ENCODE results near the gene ROR1.

Gene ROR1

DNA sequence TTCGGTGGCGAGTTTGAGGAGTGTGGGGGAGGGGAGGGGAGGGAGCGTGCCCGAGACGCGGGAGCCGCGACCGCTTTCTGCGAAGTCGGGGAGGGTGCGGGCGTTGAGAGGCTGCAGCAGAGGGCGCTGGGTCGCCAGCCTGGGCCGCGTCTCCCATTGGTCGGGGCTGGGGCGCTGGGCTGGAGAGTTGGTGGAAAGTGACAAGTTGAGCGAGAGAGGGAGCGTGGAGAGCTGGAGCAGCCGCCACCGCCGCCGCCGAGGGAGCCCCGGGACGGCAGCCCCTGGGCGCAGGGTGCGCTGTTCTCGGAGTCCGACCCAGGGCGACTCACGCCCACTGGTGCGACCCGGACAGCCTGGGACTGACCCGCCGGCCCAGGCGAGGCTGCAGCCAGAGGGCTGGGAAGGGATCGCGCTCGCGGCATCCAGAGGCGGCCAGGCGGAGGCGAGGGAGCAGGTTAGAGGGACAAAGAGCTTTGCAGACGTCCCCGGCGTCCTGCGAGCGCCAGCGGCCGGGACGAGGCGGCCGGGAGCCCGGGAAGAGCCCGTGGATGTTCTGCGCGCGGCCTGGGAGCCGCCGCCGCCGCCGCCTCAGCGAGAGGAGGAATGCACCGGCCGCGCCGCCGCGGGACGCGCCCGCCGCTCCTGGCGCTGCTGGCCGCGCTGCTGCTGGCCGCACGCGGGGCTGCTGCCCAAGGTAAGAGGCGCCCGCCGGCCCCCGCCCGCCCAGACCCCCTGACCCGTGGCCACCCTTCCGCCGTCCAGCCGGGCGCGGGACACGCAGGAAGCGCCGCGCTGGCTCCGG is at the start of gene ROR1:
ROR1 (plus strand) TSS at position 203 of the 802 bp plus-strand sequence.
- Histone ChIP-seq H3K4me3 (ENCODE audit: low read length in 2 of 2) (peak within 1 kb of the TSS; percentile 87 to 89), H3K36me3 (ENCODE audit: control insufficient read depth in 2 of 2, insufficient read depth in 2 of 2, low read length in 2 of 2) (no peaks in the 10 kb centered on the region), H3K27ac (ENCODE audit: low read length) (peak within 1 kb of the TSS; percentile 86), H3K9me3 (ENCODE audit: control insufficient read depth in 2 of 2, low read length in 2 of 2) (no peaks in the 10 kb centered on the region), H3K27me3 (ENCODE audit: control insufficient read depth in 1 of 2, insufficient read depth in 2 of 2, low read length in 2 of 2) (no peaks in the 10 kb centered on the region), H3K4me1 (ENCODE audit: control insufficient read depth, insufficient read depth, low read length) (peaks cover 12% of the 10 kb centered on the region), H3K9ac (ENCODE audit: low read length in 2 of 2) (peak within 1 kb of the TSS; percentile 68 to 84)

GRCh38 chr1:63724375-63724899 is 49.4 kb upstream of the ROR1 start:
- Histone ChIP-seq H3K4me3 (ENCODE audit: low read length in 2 of 2) (no peak overlapping the region), H3K9ac (ENCODE audit: low read length in 2 of 2) (no peak overlapping the region), H3K36me3 (ENCODE audit: control insufficient read depth in 2 of 2, insufficient read depth in 2 of 2, low read length in 2 of 2) (no peaks in the 10 kb centered on the region), H3K27ac (ENCODE audit: low read length) (no peak overlapping the region), H3K4me1 (ENCODE audit: control insufficient read depth, insufficient read depth, low read length) (no peaks in the 10 kb centered on the region), H3K27me3 (ENCODE audit: control insufficient read depth in 1 of 2, insufficient read depth in 2 of 2, low read length in 2 of 2) (no peaks in the 10 kb centered on the region), H3K9me3 (ENCODE audit: control insufficient read depth in 2 of 2, low read length in 2 of 2) (no peaks in the 10 kb centered on the region)

DNA sequence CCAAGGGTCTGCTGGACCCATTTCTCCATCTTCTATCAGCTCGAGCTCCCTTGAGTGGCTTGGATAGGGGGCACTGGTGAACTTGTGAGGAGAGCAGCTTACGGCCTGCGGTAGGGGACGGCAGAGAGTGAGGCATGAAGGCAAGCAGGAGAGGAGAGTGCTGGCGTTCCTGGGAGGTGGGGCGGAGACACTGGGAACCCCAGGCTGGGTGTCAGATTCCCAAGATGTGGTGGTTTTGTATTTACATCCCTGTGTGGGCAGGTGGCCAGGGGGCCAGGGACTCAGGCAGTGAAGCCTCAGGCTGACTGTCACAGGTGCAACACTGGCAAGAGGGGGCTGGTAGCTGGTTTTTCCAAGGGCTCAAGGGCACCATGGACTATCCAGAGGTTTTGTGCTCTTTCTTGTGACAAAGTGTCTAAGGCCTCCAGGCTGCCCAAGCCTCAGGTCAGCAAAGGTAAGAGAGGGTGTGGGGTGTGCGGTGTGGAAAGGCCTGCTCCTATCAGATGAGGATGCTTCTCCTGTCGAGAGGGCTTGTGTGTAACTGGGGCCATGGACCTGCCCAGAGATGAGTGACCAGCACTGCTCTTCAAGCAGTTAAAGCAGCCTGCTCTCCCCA is 45.1 kb upstream of the ROR1 start:
- no peak overlapping the region for H3K9ac ChIP-seq (ENCODE audit: low read length in 2 of 2)
- no peaks in the 10 kb centered on the region for H3K9me3 ChIP-seq (ENCODE audit: control insufficient read depth in 2 of 2, low read length in 2 of 2)
- no peaks in the 10 kb centered on the region for H3K36me3 ChIP-seq (ENCODE audit: control insufficient read depth in 2 of 2, insufficient read depth in 2 of 2, low read length in 2 of 2)
- H3K27ac ChIP-seq (ENCODE audit: low read length): no peak overlapping the region
- no peak overlapping the region for H3K4me3 ChIP-seq (ENCODE audit: low read length in 2 of 2)
- peaks cover 10% of the 10 kb centered on the region for H3K4me1 ChIP-seq (ENCODE audit: control insufficient read depth, insufficient read depth, low read length)
- no peaks in the 10 kb centered on the region for H3K27me3 ChIP-seq (ENCODE audit: control insufficient read depth in 1 of 2, insufficient read depth in 2 of 2, low read length in 2 of 2)

DNA sequence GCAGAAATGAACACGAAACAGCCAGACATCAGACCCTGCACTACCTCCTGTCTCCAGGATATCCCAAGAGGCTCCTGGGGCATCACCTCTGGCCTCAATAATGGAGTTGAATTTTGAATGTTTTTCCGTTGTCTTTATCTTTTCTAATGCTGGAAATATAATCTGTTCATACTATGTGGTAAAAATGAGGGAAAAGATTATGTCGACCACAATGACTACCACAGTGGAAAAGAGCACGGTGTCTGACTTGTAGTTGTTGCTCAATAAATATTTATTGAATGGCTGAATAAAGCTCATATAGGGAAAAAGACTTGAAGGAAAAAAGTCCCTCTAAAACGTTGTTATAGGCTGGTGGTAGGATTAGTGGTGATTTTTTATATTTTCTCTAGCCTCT is 44.6 kb upstream of the ROR1 start:
- H3K4me1 ChIP-seq (ENCODE audit: control insufficient read depth, insufficient read depth, low read length): peaks cover 10% of the 10 kb centered on the region
- H3K27ac ChIP-seq (ENCODE audit: low read length): no peak overlapping the region
- H3K9ac ChIP-seq (ENCODE audit: low read length in 2 of 2): no peak overlapping the region
- H3K36me3 ChIP-seq (ENCODE audit: control insufficient read depth in 2 of 2, insufficient read depth in 2 of 2, low read length in 2 of 2): no peaks in the 10 kb centered on the region
- H3K9me3 ChIP-seq (ENCODE audit: control insufficient read depth in 2 of 2, low read length in 2 of 2): no peaks in the 10 kb centered on the region
- H3K4me3 ChIP-seq (ENCODE audit: low read length in 2 of 2): no peak overlapping the region
- no peaks in the 10 kb centered on the region for H3K27me3 ChIP-seq (ENCODE audit: control insufficient read depth in 1 of 2, insufficient read depth in 2 of 2, low read length in 2 of 2)

DNA sequence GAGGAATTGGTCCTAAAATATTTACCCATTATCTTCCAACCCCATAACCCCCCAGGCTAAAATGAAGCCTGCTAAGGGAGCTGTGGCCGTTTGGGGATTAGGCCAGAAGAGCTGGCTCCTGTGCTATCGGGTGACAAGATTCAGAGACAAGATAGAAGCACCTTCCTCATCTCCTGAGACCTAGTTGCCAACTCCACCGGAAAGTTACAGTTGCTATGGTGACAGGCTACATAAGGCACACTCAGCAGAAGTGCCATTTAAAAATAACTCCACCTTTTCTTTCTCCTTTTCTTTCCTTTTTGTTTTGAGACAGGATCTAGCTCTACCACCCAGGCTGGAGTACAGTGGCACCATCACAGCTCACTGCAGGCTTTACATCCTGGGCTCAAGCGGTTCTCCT is 43.6 kb upstream of the ROR1 start:
- H3K9ac ChIP-seq (ENCODE audit: low read length in 2 of 2): no peak overlapping the region
- H3K4me3 ChIP-seq (ENCODE audit: low read length in 2 of 2): no peak overlapping the region
- no peaks in the 10 kb centered on the region for H3K9me3 ChIP-seq (ENCODE audit: control insufficient read depth in 2 of 2, low read length in 2 of 2)
- H3K36me3 ChIP-seq (ENCODE audit: control insufficient read depth in 2 of 2, insufficient read depth in 2 of 2, low read length in 2 of 2): no peaks in the 10 kb centered on the region
- peaks cover 10% of the 10 kb centered on the region for H3K4me1 ChIP-seq (ENCODE audit: control insufficient read depth, insufficient read depth, low read length)
- H3K27me3 ChIP-seq (ENCODE audit: control insufficient read depth in 1 of 2, insufficient read depth in 2 of 2, low read length in 2 of 2): no peaks in the 10 kb centered on the region
- no peak overlapping the region for H3K27ac ChIP-seq (ENCODE audit: low read length)

GRCh38 chr1:63731117-63732043 is 42.4 kb upstream of the ROR1 start:
- no peak overlapping the region for H3K27ac ChIP-seq (ENCODE audit: low read length)
- no peaks in the 10 kb centered on the region for H3K9me3 ChIP-seq (ENCODE audit: control insufficient read depth in 2 of 2, low read length in 2 of 2)

GRCh38 chr1:63732666-63733065 is 41.2 kb upstream of the ROR1 start:
- H3K9ac ChIP-seq (ENCODE audit: low read length in 2 of 2): no peak overlapping the region
- no peaks in the 10 kb centered on the region for H3K36me3 ChIP-seq (ENCODE audit: control insufficient read depth in 2 of 2, insufficient read depth in 2 of 2, low read length in 2 of 2)
- no peaks in the 10 kb centered on the region for H3K9me3 ChIP-seq (ENCODE audit: control insufficient read depth in 2 of 2, low read length in 2 of 2)
- H3K4me3 ChIP-seq (ENCODE audit: low read length in 2 of 2): no peak overlapping the region
- no peak overlapping the region for H3K27ac ChIP-seq (ENCODE audit: low read length)
- peaks cover 10% of the 10 kb centered on the region for H3K4me1 ChIP-seq (ENCODE audit: control insufficient read depth, insufficient read depth, low read length)
- H3K27me3 ChIP-seq (ENCODE audit: control insufficient read depth in 1 of 2, insufficient read depth in 2 of 2, low read length in 2 of 2): no peaks in the 10 kb centered on the region

More at GRCh38 chr1:63731117-63732043, 42.4 kb upstream of the ROR1 start:
- Histone ChIP-seq H3K9ac (ENCODE audit: low read length in 2 of 2) (no peak overlapping the region), H3K36me3 (ENCODE audit: control insufficient read depth in 2 of 2, insufficient read depth in 2 of 2, low read length in 2 of 2) (no peaks in the 10 kb centered on the region), H3K4me3 (ENCODE audit: low read length in 2 of 2) (peak overlapping the region; percentile 16 to 40), H3K27me3 (ENCODE audit: control insufficient read depth in 1 of 2, insufficient read depth in 2 of 2, low read length in 2 of 2) (no peaks in the 10 kb centered on the region), H3K4me1 (ENCODE audit: control insufficient read depth, insufficient read depth, low read length) (peaks cover 10% of the 10 kb centered on the region)

DNA sequence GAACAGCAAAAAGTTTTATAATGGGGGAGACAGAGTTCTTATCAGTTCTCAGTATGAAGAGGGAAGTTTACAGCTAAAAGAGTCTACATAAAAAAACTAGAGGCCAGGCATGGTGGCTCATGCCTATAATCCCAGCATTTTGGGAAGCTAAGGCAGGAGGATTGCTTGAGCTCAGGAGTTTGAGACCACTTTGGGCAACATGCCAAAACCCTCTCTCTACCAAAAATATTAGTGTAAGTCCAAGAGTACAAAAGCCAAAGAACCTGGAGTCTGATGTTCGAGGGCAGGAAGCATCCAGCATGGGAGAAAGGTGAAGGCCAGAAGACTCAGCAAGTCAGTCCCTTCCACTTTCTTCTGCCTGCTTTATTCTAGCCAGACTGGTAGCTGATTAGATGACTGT is 35.0 kb upstream of the ROR1 start:
- Histone ChIP-seq H3K36me3 (ENCODE audit: control insufficient read depth in 2 of 2, insufficient read depth in 2 of 2, low read length in 2 of 2) (no peaks in the 10 kb centered on the region), H3K27ac (ENCODE audit: low read length) (no peak overlapping the region), H3K4me3 (ENCODE audit: low read length in 2 of 2) (no peak overlapping the region), H3K9me3 (ENCODE audit: control insufficient read depth in 2 of 2, low read length in 2 of 2) (no peaks in the 10 kb centered on the region), H3K4me1 (ENCODE audit: control insufficient read depth, insufficient read depth, low read length) (no peaks in the 10 kb centered on the region), H3K9ac (ENCODE audit: low read length in 2 of 2) (no peak overlapping the region), H3K27me3 (ENCODE audit: control insufficient read depth in 1 of 2, insufficient read depth in 2 of 2, low read length in 2 of 2) (no peaks in the 10 kb centered on the region)

- Histone ChIP-seq H3K9me3 (ENCODE audit: control insufficient read depth in 2 of 2, low read length in 2 of 2) (no peaks in the 10 kb centered on the region), H3K36me3 (ENCODE audit: control insufficient read depth in 2 of 2, insufficient read depth in 2 of 2, low read length in 2 of 2) (no peaks in the 10 kb centered on the region), H3K4me3 (ENCODE audit: low read length in 2 of 2) (no peak overlapping the region), H3K9ac (ENCODE audit: low read length in 2 of 2) (no peak overlapping the region), H3K4me1 (ENCODE audit: control insufficient read depth, insufficient read depth, low read length) (no peaks in the 10 kb centered on the region), H3K27me3 (ENCODE audit: control insufficient read depth in 1 of 2, insufficient read depth in 2 of 2, low read length in 2 of 2) (no peaks in the 10 kb centered on the region), H3K27ac (ENCODE audit: low read length) (no peak overlapping the region)
Measured at GRCh38 chr1:63739452-63739851, 34.4 kb upstream of the ROR1 start.

DNA sequence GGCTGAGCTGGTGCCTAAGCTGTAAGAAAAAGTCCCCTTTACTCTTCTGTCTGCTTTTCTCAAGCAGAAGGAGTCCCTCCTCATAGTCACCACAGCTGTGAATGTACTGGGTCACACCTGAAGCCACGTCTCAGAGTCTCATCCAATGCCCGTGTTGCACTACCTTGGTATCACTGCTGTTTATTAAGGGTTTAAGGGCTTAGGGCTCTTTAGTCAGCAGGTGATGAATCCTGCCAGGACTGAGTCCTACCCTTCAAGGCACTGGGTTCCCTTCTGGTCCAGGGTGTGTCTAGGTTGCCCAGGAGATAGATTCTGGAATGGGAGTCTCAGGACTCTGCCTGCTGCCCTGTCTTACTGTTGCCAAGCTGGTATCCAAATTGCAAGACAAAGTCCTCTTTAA is 33.4 kb upstream of the ROR1 start:
- no peak overlapping the region for H3K27ac ChIP-seq (ENCODE audit: low read length)
- no peaks in the 10 kb centered on the region for H3K4me1 ChIP-seq (ENCODE audit: control insufficient read depth, insufficient read depth, low read length)
- no peaks in the 10 kb centered on the region for H3K9me3 ChIP-seq (ENCODE audit: control insufficient read depth in 2 of 2, low read length in 2 of 2)

More for the DNA sequence above, 33.4 kb upstream of the ROR1 start:
- no peak overlapping the region for H3K9ac ChIP-seq (ENCODE audit: low read length in 2 of 2)
- H3K36me3 ChIP-seq (ENCODE audit: control insufficient read depth in 2 of 2, insufficient read depth in 2 of 2, low read length in 2 of 2): no peaks in the 10 kb centered on the region
- H3K4me3 ChIP-seq (ENCODE audit: low read length in 2 of 2): no peak overlapping the region
- no peaks in the 10 kb centered on the region for H3K27me3 ChIP-seq (ENCODE audit: control insufficient read depth in 1 of 2, insufficient read depth in 2 of 2, low read length in 2 of 2)

All from stomach smooth muscle (tissue), 2 donors.